GDM1 (cell line): ENCODE results near the gene DHX15.

Experiments
- DNase-seq: peaks from one replicate; lab custom pipeline; 2025; lab: John Stamatoyannopoulos, UW

Gene DHX15

GRCh38 chr4:24582235-24582832 is 2.0 kb downstream of the DHX15 start:
- DNase-seq = no peak

- DNase-seq = no peak
These were observed 6.0 kb downstream of the DHX15 start for GRCh38 chr4:24578364-24578763.

GRCh38 chr4:24576276-24576675 is 8.1 kb downstream of the DHX15 start:
- DNase-seq = no peak

GRCh38 chr4:24574236-24574635 is 10.1 kb downstream of the DHX15 start:
- no peak for DNase-seq

GRCh38 chr4:24573582-24573981 is 10.8 kb downstream of the DHX15 start:
- no peak for DNase-seq

- no peak for DNase-seq
These were observed 13.6 kb downstream of the DHX15 start for GRCh38 chr4:24570574-24571236.

- DNase-seq = no peak
These were observed 14.2 kb downstream of the DHX15 start for GRCh38 chr4:24570172-24570571.

- no peak for DNase-seq
These were observed 14.7 kb downstream of the DHX15 start for GRCh38 chr4:24569662-24570061.

GRCh38 chr4:24568425-24568824 is 15.9 kb downstream of the DHX15 start:
- DNase-seq = no peak

- no peak for DNase-seq
These were observed 19.3 kb downstream of the DHX15 start for GRCh38 chr4:24565054-24565453.

GRCh38 chr4:24564488-24564887 is 19.9 kb downstream of the DHX15 start:
- DNase-seq = no peak

- no peak for DNase-seq
These were observed 22.8 kb downstream of the DHX15 start for GRCh38 chr4:24561438-24562139.

GRCh38 chr4:24560868-24561368 is 23.4 kb downstream of the DHX15 start:
- DNase-seq = no peak

GRCh38 chr4:24559889-24560288 is 24.5 kb downstream of the DHX15 start:
- no peak for DNase-seq

GRCh38 chr4:24559032-24559821 is 25.1 kb downstream of the DHX15 start:
- DNase-seq = no peak

GRCh38 chr4:24557026-24558025 is 27.0 kb downstream of the DHX15 start:
- DNase-seq = no peak

- no peak for DNase-seq
These were observed 32.7 kb downstream of the DHX15 start for GRCh38 chr4:24551492-24552289.

GRCh38 chr4:24550441-24551175 is 33.7 kb downstream of the DHX15 start:
- no peak for DNase-seq

GRCh38 chr4:24547979-24548378 is 36.4 kb downstream of the DHX15 start:
- no peak for DNase-seq
